DMS153 treated with DMSO at 0.1 percent for 48 hours (cell line): ENCODE measurements around the gene NUTM2A.
"Not testable (repeated sequence)": the region's sequence is repeated elsewhere in the genome, so short reads cannot be mapped to it uniquely, and the experiment has no call there.

Source experiments
- DNase-seq: peaks from one replicate; lab custom pipeline; 2025; ENCODE audit not compliant: unreplicated experiment; lab: John Stamatoyannopoulos, UW

Gene NUTM2A

DNA sequence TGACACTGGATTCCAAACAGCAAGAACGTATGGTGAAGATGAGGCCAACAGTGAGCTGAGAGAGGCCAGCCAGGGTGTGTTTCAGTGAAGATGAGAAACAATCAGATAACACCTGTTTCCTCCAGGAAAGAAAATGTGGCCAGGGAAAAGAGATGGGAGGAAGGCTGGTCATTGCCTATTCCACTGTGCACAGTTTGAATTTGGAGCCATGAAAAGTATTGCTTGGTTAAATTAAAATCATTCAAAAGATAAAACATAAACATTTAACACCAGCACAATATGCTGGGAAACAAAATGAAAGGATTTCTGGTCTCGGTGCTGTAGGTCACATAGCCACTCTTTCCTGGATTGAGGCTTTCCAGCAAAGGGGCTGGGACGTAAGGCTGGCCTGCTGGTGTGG, at the start of gene NUTM2A:
Gene NUTM2A, plus strand, starts transcription at position 301 of the 400 bp plus-strand sequence. CDS start 383 bp downstream, outside the sequence.
- not testable (repeated sequence) for DNase-seq

GRCh38 chr10:87177587-87177986, 47.7 kb upstream of the NUTM2A start:
- not testable (repeated sequence) for DNase-seq

DNA sequence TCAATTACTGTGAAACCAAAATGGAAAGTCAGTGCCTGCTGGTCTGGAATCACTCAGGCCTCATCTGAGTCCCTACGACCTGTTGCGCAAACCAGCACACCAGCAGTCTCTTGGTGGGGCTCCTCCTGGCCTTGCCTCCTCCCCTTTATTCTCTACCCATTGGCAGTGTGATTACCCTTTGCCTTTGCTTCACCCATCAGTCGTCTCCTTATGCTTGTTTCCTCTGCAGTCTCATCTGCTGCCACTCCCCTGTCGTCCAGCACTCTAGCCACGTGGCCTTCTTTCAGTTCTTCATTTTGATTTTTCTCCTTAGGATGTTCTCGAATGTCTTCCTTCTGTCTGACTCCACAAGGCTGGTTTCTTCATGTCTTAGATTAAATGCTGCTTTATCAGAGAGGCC, 40.8 kb upstream of the NUTM2A start:
- DNase-seq: not testable (repeated sequence)

GRCh38 chr10:87186016-87186415, 39.2 kb upstream of the NUTM2A start:
- not testable (repeated sequence) for DNase-seq

DNA sequence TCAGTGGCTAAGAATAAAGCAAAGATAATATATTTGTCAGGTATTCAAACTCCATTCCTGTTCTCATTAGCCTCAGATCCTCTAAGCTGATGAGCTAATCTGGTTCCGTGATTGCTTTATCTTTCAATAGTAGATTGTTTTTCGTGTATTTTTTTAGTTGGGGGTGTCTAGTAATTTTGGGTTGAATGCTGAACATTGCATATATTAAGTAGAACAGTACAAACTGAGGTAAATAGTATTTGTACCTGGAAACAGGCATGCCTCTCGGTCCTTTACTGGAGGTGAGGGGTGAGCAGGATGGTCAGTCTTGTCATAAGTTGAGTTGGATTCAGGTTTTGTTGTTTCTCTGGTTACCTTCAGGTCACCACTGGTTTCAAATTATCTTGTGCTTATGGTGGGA, 37.7 kb upstream of the NUTM2A start:
- DNase-seq: not testable (repeated sequence)

- not testable (repeated sequence) for DNase-seq
These were observed 33.4 kb upstream of the NUTM2A start for GRCh38 chr10:87191841-87192240.

DNA sequence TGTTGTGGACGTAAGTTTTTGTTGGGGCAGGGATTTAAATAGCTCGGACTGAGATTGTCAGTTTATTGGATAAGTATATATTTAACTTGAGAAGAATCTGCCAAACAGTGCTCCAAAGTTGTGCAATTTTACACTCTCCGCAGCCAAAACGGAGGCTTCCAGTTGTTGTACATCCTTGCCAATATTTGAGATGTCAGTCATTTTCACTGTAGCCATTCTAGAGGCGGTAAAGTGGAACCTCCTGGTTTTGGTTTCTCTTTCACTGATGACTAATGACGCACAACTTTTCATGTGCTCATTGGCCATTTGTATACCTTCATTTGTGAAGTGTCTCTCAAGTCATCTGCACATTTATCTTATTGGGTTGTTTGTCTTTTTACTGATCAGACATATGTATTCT, 24.3 kb upstream of the NUTM2A start:
- not testable (repeated sequence) for DNase-seq

- not testable (repeated sequence) for DNase-seq
These were observed 20.4 kb upstream of the NUTM2A start for GRCh38 chr10:87204801-87205200.

DNA sequence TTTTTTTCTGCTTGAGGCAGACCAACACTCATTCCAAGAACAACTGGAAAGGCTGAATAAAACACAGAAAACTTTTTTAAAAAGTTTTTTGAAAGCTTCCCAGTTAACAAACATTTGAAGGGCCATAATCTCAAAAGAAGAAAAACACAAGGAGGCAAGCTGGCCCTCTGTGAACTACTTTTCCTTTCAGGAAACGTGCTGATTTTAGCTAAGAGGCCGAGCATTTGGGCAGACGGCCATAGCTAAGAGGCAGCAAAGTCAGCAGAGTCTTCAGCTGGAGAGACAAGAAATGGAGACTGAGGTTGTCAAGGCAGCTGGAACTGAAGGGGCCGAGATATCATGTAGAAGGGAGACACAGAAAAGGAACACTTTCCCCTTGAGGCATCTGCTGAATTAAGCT, 18.3 kb upstream of the NUTM2A start:
- DNase-seq: not testable (repeated sequence)

GRCh38 chr10:87210309-87210708, 14.9 kb upstream of the NUTM2A start:
- not testable (repeated sequence) for DNase-seq

DNA sequence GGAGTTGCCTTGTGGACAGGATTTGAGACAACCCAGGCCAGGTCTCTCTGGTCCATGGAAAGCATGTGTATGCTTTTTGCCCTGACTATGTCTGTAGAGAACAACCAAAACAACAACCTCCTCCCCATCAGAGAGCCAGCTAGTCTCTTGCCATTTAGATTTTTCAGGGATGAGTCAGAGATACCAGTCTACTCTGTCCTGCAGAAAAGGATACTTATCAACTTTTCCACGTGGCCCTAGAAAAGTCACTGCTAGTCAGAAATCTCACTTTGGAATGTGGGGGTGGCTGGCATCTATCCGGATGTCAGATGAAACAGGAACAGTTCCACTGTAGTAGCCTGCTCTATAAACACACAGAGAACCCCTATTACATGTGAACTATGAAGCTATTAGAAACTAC, 13.4 kb upstream of the NUTM2A start:
- not testable (repeated sequence) for DNase-seq

DNA sequence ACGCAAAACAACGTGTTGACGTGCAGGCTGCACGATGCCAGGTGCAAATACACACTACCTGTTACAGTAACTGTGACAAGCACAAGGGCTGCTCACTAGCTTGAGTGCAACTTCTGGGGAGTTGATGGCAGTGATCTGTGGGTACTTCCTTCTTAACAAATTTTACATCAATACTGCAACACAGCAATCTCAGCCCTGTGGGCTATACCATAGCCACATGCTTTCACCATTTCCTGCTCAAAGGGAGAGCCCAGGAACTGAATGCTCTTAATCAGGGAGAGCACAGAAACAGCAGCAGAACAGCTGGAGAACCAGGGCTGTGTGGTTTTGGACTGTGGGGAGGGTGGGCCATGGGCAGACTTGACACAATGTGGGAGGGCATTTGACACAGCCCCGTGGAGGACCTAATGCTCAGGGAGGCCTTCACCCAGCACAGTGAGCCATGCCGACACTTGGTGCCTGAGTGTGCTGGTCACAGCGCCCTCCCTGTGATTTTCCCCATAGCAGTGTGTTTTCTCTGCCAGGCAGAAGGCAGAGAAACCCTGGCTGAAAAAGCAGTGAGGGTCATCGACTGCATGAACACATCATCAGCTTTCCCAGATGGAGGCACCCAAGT, 12.0 kb upstream of the NUTM2A start:
- DNase-seq: not testable (repeated sequence)

- not testable (repeated sequence) for DNase-seq
These were observed 11.4 kb upstream of the NUTM2A start for GRCh38 chr10:87213806-87214205.

- not testable (repeated sequence) for DNase-seq
These were observed 9.1 kb upstream of the NUTM2A start for GRCh38 chr10:87216120-87216519.

- not testable (repeated sequence) for DNase-seq
These were observed 5.9 kb upstream of the NUTM2A start for GRCh38 chr10:87219370-87219769.

DNA sequence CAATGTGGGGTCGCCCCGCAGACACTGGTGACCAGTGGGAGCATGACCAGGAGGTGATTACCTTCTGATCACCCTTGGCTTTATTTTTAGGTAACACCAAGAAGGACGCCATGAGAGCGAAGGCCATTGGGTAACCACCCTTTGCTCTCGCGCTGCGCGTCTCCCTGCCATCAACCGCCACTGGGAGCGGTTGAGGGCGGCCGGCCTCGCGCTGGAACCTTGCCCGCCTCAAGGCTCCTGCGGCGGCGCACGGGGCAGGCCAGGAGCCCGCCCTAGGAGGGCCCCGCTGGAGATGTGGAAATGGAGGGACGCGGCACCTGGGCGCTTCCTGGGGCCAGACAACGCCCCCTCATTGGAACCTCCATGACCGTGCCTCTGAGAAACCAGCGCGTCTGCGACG, 2.5 kb upstream of the NUTM2A start:
- DNase-seq: not testable (repeated sequence)

- not testable (repeated sequence) for DNase-seq
These were observed 3.0 kb downstream of the NUTM2A start for GRCh38 chr10:87228247-87228646.

- DNase-seq: not testable (repeated sequence)
These were observed 4.0 kb downstream of the NUTM2A start for GRCh38 chr10:87229211-87229610.

DNA sequence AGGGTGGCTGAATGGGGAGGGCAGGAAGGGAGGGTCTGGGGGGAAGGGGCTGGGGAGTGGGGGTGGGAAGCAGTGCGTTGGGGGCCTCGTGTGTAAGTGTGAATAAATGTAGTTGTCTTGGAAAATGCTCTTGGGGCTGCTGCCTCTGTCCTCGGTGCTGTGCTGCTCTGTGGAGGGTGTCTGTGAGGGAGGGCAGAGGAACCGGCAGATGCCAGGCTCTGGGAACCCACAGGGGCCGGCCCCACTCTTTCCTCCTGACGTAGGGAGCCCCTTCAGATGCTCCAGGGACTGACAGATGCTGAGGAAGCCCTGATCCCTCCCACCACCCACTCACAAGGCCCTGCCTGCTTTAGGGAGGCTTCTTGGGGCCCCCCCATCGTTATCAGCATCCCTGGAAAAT, 9.6 kb downstream of the NUTM2A start:
- not testable (repeated sequence) for DNase-seq

DNA sequence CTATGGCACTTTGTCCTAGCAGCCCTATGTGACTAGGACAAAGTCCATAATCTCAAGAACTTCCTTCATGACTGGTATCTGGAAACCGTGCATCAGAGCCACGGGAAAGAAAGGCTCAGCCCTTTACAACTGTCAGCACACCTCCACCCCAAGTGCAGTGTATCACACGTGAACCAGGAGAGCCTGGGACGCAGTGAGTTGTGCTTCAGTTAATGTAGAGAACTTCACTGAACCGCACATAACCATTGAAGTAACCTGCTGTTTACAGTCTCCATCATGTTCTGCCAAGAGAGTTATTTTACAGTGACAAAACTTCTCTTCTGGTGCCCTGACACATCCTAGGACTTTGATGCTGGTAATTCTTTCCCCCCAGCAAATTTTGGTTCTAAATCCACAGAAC, 12.0 kb downstream of the NUTM2A start:
- DNase-seq: not testable (repeated sequence)

GRCh38 chr10:87239346-87239808, 14.1 kb downstream of the NUTM2A start:
- DNase-seq: not testable (repeated sequence)

GRCh38 chr10:87242192-87242591, 16.9 kb downstream of the NUTM2A start:
- not testable (repeated sequence) for DNase-seq

DNA sequence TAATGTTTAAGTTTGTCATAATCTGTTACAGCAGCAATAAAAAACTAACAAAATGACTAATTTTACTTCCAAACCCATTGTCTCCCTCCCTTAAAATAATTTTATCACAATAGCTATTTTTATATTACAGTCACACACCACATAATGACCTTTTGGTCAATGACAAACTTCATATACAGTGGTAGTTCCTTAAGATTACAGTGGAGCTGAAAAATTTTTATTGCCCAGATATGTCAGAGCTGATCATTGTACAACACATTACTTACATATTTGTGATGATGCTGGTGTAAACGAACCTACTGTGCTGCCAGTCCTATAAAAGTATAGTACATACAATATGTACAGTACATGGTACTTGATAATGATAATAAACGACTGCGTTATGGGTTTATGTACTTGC, 22.1 kb downstream of the NUTM2A start:
- not testable (repeated sequence) for DNase-seq
